NCI-H2196 treated with DMSO at 0.1 percent for 48 hours (cell line): ENCODE results near the gene ATL1.
"Not testable (repeated sequence)": the region's sequence is repeated elsewhere in the genome, so short reads cannot be mapped to it uniquely, and the experiment has no call there.

Experiments
- DNase-seq: peaks from one replicate; lab custom pipeline; 2025; ENCODE audit not compliant: unreplicated experiment; lab: John Stamatoyannopoulos, UW

ATL1 gene

DNA sequence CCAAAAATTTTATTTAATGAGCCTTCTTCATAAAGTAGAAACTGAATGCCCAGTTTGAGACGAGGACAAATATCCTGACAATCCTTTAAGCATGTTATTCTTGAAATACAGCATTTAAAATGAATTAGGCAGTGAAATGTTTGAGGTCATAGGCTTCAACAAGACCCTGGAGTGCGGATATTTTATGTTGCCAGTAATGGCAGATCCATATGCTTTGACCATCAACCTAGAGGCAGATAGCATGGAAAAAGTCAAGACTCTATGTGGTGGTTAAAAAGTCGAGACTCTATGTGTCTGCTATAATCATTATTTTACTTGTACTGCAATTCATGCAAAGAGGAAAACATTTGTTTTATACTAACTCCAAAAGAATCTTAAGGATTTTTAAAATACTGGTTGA is 25.5 kb upstream of the ATL1 start:
- DNase-seq: no peak

DNA sequence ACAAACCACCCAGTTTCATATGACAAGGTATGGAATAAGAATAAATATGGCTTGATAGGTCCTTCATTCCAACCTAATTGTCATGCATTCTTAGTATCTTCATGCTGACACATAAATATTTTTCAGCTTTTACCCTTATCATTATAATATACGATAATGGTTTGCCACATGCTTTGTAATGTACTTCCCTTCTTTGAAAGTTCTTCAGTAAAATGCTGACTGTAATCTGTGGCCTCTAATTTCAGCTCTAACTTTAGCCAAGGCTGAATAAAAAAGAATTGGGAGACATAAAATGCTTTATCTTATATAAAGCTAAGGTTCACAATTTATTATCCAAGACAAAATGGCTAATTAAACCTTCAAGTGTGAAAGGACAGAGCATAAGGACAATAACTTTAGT is 24.9 kb upstream of the ATL1 start:
- no peak for DNase-seq

DNA sequence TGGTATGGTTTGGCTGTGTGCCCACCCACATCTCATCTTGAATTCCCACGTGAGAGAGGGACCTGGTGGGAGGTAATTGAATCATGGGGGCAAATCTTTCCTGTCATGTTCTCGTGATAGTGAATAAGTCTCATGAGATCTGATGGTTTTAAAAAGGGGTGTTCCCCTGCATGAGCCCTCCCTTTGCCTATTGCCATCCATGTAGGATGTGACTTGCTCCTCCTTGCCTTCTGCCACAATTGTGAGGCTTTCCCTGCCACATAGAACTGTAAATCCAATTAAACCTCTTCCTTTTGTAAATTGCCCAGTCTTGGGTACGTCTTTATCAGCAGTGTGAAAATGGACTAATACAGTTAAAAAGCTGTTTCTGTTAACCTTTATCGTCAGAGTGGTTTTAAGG is 21.9 kb upstream of the ATL1 start:
- not testable (repeated sequence) for DNase-seq

DNA sequence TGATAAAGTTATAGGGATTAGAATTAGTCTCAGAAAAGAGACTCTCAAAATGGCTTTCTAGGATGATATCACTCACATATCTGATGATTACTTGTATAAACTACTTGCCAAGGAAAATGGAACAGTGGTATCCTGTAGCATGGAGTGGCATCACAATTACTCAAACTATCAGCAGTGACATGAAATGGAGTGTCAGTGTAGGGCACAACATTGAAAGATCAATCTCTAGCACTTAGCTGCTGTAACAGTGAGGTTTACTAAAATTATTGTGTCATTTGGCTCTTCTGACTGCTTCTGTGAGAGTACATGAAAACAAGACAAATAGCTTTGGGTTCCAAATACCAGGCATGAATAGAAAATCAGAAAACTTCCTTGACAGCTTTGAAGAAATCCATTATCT is 20.9 kb upstream of the ATL1 start:
- DNase-seq: no peak

DNA sequence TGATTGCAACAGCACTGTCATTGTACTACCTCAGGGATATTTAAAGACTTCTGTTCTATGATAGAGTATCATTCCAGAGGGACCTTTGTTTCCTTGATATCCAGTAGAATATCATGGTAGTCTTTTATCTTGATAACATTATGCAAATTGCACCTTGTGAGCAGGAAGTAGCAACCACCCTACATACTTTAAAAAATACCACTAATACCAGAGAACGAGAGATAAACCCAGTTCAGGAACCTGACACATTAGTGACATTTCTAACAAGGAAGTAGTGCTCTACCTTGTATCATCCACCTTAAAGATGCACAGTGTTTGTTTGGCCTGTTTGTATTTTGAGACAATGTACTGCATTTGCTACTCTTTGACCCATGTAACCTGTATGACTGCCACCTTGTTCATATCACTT is 18.8 kb upstream of the ATL1 start:
- DNase-seq: no peak

DNA sequence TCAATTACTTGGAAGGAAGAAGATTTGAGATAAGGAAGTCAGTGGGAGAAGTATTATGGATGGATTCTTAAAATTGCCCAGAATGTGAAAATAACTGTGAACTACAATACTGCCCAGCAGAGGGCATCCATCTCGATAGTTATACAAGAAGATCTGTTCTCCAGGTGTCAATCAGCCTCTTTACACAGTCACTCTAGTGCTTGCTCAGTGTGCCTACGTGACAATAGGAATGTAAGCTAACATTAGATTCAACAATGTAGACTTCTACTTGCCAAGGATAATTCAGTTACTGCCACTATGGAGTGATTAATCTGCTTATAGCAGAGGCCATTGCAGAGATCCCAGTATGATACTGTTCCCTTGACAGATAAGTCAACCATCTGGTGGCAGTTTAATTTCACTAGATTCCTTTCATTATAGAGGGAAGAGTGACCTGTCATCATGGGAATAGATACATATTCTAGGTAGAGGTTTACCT is 17.0 kb upstream of the ATL1 start:
- peak; percentile 18 for DNase-seq

DNA sequence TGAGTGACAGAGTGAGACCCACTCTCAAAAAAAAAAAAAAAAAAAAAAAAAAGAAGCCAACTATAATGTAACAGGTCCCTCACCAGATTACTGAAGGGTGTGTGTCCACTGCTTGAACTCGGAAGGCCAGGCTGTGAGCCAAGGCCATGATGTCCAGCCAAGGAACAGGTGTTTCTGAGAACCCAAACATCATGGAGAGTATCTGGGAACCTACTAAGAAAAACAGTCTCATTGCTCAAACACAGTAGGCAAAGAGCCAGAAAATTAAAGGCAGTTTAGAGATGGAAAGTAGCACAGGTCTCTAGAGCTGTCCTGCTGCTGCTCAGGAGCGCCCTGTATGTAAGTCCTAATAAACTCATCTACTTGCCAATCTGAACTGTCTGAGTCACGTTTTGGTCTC is 15.0 kb upstream of the ATL1 start:
- peak; percentile 13 for DNase-seq

DNA sequence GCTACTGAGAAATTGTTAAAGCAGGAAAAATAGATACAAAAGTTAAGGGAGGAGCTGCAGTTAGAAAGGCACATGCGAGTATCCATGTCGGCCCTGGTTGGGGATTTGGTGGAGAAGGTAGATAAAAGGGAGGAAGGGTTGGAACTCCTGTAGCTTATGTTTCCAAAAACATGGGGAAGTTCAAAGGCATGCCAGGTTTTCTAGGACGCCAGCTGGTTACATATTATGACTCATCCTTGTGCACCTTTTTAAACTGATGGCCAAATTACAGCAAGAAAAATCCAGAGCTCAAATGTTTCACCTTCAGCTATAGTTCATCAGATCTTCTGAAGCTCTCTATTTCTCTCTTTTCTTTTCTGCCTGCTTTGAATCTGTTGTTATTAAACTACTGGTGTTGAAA is 14.3 kb upstream of the ATL1 start:
- no peak for DNase-seq

DNA sequence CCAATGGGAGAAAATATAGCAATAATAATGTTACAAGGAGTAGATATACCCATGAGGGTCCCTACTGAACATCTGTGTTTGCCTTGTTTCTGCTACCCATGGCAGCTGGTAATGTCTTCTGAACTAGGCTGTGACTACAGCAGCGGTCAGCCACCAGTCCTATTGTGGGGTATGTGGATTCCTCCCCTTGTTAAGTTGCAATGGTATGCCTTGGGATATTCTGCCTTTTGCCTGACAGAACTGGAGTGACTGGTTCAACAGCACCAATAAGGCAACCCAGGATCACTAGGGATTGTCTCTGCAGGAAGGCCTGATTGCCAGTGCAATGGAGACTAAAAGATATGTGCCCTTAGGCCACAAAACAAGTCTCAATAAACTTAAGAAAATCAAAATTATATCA is 9.7 kb upstream of the ATL1 start:
- DNase-seq: no peak

DNA sequence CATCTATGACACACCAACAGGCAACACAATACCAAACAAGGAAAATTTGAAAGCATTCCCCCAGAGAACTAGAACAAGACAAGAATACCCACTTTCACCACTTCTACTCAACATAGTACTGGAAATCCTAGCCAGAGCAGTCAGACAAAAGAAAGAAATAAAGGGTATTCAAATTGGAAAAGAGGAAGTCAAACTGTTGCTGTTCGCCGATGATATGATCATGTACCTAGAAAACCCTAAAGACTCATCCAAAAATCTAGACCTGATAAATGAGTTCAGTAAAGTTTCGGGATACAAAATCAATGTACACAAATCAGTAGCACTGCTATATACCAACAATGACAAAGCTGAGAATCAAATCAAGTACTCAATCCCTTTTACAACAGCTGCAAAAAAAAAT is 8.1 kb upstream of the ATL1 start:
- no peak for DNase-seq

DNA sequence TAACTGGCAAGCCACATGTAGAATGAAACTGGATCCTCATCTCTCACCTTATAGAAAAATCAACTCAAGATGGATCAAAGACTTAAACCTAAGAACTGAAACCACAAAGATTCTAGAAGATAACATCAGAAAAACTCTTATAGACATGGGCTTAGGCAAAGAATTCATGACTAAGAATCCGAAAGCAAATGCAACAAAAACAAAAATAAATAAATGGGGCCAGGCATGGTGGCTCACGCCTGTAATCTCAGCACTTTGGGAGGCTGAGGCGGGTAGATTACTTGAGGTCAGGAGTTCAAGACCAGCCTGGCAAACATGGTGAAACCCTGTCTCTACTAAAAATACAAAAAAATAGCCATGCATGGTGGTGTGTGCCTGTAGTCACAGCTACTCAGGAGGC is 7.1 kb upstream of the ATL1 start:
- not testable (repeated sequence) for DNase-seq

DNA sequence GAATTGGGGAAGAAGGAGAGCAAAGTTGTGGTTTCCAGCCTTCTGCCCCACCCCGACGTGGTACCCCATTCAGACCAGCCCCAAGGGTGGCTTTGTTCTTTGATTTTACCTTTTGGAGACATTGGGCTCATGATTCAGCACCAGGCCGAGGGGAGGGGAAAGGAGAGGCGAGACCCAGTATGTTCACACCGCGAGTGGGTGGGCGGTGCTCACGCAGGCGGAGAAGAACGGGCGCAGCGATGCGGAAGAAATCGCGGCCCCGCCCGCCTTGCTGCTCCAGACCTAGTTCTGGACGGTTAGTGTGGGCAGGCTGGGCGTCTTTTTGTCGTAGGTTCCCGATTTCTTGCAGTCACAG is 963 bp downstream of the ATL1 start:
- peak; percentile 38 for DNase-seq

DNA sequence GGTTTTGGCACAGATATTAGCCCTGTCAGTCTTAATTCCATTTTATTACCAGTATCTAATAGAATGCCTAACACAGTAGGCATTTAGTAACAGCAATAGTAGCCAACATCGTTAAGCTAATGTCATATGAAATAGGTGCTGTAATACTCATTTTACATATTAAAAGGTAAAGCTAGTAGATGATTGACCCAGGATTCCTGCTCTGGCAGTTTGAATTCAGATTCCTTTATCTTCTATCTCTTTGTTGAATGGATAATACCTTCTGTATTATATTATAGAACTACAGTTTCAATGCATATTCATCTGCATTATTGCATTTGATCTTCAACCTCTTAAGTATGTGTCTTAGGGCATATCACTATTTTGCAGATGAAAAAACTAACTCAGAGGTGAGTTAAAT is 2.9 kb downstream of the ATL1 start:
- DNase-seq: no peak

DNA sequence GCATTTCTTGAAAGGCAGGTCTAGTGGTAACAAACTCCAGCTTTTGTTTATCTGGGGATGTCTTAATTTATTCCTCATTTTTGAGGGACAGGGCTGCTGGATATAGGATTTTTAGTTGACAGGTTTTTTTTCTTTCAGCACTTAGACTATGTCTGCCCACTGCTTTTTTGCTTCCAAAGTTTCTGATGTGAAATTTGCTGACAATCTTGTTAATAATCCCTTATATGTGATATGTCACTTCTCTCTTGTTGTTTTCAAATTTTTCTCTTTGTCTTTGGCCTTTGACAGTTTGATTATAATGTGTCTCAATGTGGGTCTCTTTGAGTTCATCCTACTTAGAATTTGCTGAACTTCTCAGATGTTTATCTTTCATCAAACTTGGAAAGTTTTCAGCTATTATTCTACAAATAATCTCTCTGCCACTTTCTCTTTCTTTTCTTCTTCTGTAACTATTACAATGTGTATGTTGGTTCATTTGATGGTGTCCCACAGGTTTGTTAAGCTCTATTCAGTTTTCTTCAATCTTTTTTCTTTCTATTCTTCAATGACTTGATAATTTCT is 9.8 kb downstream of the ATL1 start:
- no peak for DNase-seq

DNA sequence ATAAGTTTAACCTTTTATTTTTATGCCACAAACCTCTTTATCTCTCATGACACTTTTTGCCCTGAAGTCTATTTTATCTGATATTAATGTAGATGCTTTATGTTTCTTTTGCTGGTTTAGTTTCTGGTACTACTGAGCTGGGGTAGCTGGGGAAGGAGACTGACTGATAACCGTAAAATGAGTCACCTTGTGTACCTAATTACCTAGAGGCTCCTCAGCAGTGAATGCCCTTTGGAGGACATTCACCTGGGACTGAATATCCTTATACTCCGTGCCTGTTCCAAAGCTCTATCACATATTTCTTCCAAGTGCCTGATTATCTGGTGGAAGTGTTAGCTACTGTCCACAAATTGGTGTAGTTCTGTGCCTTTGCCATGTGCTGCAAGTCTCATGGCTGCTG is 13.9 kb downstream of the ATL1 start:
- no peak for DNase-seq

DNA sequence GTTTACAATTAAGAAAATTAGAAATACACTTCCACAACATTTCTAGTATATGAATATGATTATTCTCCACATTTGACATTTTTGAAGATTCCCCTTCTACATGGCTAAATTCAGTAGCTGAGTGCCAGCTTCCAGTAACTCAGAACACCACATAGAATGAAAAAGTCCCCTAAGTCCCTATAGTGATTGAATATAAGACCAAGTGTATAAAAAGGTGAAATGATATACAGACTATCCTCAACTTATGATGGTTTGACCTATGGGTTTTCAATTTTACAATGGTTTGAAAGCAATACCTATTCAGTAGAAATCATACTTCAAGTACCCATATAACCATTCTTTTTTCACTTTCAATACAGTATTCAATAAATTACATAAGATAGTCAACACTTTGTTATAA is 15.8 kb downstream of the ATL1 start:
- no peak for DNase-seq

DNA sequence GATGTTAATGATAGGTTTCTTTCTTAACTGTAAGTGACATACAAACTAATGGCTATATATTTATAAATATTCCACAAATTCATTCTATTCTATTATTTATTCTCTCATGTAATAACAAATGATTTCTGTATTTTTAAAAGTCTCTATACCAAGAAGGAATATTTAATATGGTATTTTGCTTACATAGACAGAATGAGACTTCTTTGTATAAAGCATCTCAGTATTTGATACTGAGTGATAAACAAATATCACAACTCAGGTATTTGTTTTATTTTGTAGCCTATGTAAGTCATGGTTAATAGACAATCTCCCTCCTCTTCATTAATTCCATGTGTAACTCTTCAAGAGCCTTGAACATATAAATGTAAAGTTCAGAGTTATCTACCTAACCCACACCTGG is 18.0 kb downstream of the ATL1 start:
- DNase-seq: no peak

DNA sequence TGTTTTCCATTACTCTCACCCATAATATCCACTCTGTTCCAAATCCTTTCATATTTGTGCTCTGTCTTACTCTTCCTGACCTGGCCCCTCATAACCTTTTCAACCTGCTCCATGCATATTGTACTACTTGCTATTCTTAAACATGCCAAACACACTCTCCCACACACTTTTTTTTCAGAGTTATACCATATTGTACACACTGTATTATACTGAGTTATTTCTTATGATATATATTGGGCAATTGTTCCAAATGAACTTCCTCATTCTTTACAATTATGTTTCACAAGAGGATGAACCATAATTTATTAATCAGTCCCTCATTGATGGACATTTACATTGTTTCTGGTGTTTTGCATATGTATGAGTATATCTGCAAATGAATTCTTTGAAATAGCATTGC is 18.5 kb downstream of the ATL1 start:
- no peak for DNase-seq

DNA sequence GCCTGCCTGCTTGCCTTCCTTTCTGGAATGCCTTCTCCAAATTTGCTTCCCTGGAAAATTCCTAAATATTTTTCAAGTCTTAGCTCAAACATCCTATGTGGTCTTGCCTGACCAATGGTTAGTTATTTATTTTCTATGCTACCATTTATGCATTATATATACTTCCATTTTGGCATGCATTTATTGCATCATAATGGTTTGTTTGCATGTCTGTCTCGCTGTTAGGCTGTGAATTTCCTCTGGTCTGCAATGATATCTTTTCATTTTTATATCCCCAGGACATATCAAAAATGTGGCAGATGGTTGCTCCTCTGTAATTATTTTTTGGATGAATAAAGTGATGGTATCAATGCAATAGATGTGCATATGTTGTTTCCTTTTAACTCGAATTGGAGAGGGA is 30.5 kb downstream of the ATL1 start:
- no peak for DNase-seq

DNA sequence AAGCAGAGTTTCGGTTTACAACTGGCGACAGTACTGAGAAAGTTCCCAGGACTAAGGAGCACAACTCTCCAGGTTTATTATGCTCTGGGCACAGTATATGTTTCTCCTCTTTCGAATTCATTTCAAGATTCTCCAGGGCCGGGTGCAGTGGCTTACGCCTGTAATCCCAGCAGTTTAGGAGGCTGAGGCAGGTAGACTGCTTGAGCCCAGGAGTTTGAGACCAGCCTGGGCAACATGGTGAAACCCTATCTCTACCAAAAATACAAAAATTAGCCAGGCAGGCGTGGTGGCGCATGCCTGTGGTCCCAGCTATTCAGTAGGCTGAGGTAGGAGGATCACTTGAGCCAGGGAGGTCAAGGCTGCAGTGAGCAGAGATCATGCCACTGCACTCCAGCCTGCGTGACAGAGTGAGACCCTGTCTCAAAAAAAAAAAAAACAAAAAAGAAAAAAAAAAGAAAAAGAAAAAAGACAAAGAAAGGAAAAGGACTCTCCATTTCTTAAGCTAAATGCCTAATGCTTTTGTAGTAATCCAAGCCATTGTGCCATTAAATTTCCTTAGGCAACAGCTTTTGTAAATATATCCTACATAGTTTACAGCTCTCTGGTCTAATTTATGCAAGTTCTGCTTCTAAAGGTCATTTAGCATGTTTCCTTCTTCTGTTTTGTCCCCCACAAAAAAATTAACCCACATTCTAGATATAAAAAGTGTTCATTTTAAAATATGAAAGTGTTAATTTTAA is 34.8 kb downstream of the ATL1 start:
- no peak for DNase-seq

DNA sequence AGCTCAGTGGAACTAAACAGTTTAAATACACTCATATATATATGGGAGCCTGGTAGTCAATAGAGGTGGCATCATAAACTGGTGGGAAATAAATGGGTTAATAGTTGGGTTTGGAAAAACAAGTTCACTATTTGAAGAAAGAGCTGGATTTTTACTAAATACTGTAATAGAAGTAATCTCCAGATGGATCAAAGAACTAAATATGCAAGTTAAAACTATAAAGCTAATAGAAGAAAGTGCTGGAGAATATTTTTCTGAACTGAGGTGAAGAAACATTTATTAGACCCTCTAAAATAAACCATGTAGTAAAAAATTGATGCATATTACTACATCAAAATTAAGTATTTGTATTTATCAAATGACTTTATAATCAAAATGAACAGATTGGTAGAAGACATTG is 38.8 kb downstream of the ATL1 start:
- no peak for DNase-seq

DNA sequence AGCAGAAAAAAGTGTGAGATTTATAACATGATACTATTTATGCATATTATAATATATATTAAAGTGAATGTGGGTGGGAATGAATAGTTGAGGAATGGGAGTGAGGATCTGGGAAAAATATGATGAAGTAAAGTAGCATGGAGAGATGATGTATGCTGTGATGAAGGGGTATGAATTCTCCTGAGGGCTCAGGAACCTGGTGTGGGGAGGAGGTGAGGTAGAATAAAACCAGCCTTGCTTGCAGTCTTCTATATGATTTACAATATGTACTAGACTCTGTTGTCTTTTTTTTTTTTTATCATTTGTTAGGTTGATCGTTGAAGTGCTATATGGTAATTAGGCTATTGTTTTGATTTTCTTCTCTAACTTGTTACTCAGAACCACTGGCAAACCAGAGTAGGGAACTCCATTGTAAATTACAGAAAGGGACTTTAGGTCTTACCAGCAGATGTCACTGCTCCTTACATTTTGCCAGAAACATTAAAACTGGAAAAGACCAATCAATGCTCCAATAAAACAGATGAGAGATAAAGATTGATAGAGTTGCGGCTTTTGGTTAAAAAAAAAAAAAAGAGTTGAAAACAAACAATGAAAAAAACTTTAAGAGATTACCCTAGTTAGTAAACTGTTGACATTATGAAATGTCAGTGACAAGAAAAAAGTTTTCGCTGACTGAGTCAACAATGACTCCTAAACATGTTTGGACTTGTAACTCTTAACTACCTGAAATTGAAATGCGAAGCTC is 39.9 kb downstream of the ATL1 start:
- DNase-seq: no peak
